Measurements from ENCODE around the gene MAP2K6. TPM values are rescaled to one million over a fixed set of nuclear protein-coding genes. Genes with fewer than 3 reads are reported as not detected.

MAP2K6 gene
- polyA plus RNA-seq, 1 of the 3 experiments (the other 2 are of a cell fraction): 6.7 TPM

DNA sequence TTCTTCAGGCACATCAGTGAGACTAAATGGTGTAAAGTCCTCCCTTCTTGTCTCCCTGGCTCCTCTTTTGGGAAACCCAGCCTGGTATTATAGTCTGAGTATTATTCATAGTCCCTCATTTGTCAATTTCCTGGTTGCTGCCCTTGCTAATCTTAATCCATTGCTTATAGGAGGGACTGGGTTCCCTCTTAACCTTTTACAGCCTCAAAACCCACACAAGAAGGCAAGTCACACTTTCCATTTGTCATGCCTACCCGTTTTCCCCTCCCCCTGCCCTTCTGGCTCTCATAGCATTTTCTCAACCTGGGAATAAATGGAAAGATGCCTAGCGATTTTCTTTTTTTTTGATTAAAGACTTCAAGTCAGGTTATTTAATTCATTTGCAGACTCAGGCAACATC lies 124.8 kb downstream of the MAP2K6 start:
- H3K4me2 ChIP-seq: peak overlapping the region; percentile 55
- POLR2A ChIA-PET: no interaction called here

DNA sequence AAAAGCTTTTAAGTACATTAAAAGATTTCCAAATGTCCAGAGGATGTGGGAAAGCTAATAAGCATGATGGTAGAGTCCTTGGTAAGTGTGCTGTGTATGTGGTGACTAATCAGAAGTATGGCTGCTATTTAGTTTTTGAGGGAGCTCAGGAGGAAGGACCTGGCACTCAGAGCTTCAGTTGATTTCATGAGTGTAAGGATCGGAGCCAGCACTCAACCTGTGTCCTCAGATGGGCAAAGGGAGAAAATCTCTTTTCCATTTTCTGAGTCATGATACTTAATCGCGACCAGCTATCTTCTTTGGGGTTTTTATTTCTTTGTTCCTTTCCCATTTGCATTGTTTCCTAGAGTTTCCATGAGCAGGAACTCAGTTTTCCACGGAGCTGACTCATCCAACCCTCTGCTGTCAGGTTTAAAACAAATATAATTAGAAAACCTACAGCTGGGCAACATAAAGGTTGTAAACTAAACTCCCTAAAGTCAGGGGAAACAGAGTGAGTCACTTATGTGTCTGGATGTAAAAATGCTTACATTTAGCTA lies 125.4 kb downstream of the MAP2K6 start:
- Histone ChIP-seq H3K27me3 (ENCODE audit: insufficient read depth) (no peaks in the 10 kb centered on the region), H3K9me2 (no peaks in the 10 kb centered on the region), H3F3A (replicated peaks; ENCODE audit: insufficient read depth) (peaks cover 28% of the 10 kb centered on the region), H3K4me1 (ENCODE audit: control insufficient read depth in 1 of 2, insufficient read depth in 2 of 2, low read depth in 1 of 2, low read length in 1 of 2) (peaks cover 0 to 7% of the 10 kb centered on the region in 2 experiments; a peak in 1 of 4 replicates), H3K79me2 (ENCODE audit: insufficient read depth) (no peaks in the 10 kb centered on the region), H3K4me3 (ENCODE audit: low read depth in 2 of 2, low read length in 1 of 2) (peak overlapping the region; percentile 0 to 9; a peak in 3 of 4 replicates), H3K9ac (peak overlapping the region; percentile 39; the same call in 1 of the 2 replicates), H3K36me3 (replicated peaks in 1 of 2; ENCODE audit: control insufficient read depth in 1 of 2, insufficient read depth in 2 of 2, low read length in 1 of 2) (peaks cover 9 to 21% of the 10 kb centered on the region in 2 experiments), H3K27ac (ENCODE audit: low read depth in 2 of 2, low read length in 1 of 2) (peak overlapping the region; percentile 18 to 86), H3K9me3 (no peaks in the 10 kb centered on the region), H3K4me2 (peak overlapping the region; percentile 55), H2AFZ (ENCODE audit: low read depth) (peak overlapping the region; percentile 50; the same call in 1 of the 2 replicates), H4K20me1 (ENCODE audit: insufficient read depth) (no peaks in the 10 kb centered on the region)
- DNase-seq: no peak
- ChIA-PET CTCF (interaction anchor here (1.3 to 2.5 kb wide), 5 partner anchors 15 to 67 kb away, joined by 3 to 20 read pairs (median 8); no protein-coding TSS in a partner anchor), POLR2A (no interaction called here)
- WGBS (ENCODE audit: low lambda C conversion rate): 7% methylated on average over 4 of the region's 4 CpGs
- no peak for TF ChIP-seq MXI1 (IDR thresholded peaks at IDR 0.05; ENCODE audit: low read depth, low read length)
- TF ChIP-seq, protein P1, sequence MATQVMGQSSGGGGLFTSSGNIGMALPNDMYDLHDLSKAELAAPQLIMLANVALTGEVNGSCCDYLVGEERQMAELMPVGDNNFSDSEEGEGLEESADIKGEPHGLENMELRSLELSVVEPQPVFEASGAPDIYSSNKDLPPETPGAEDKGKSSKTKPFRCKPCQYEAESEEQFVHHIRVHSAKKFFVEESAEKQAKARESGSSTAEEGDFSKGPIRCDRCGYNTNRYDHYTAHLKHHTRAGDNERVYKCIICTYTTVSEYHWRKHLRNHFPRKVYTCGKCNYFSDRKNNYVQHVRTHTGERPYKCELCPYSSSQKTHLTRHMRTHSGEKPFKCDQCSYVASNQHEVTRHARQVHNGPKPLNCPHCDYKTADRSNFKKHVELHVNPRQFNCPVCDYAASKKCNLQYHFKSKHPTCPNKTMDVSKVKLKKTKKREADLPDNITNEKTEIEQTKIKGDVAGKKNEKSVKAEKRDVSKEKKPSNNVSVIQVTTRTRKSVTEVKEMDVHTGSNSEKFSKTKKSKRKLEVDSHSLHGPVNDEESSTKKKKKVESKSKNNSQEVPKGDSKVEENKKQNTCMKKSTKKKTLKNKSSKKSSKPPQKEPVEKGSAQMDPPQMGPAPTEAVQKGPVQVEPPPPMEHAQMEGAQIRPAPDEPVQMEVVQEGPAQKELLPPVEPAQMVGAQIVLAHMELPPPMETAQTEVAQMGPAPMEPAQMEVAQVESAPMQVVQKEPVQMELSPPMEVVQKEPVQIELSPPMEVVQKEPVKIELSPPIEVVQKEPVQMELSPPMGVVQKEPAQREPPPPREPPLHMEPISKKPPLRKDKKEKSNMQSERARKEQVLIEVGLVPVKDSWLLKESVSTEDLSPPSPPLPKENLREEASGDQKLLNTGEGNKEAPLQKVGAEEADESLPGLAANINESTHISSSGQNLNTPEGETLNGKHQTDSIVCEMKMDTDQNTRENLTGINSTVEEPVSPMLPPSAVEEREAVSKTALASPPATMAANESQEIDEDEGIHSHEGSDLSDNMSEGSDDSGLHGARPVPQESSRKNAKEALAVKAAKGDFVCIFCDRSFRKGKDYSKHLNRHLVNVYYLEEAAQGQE (IDR thresholded peaks at IDR 0.05; ENCODE audit: low read depth, low read length): peak; percentile 56; the same call in 1 of the 2 replicates
- peak; percentile 72 for TF ChIP-seq MEF2A (IDR thresholded peaks at IDR 0.05; ENCODE audit: borderline replicate concordance, low read depth)
- no peak; the same call in 1 of the 2 replicates for TF ChIP-seq GABPA (IDR thresholded peaks at IDR 0.05; ENCODE audit: low read depth)
- TF ChIP-seq, protein P2, sequence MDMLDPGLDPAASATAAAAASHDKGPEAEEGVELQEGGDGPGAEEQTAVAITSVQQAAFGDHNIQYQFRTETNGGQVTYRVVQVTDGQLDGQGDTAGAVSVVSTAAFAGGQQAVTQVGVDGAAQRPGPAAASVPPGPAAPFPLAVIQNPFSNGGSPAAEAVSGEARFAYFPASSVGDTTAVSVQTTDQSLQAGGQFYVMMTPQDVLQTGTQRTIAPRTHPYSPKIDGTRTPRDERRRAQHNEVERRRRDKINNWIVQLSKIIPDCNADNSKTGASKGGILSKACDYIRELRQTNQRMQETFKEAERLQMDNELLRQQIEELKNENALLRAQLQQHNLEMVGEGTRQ (IDR thresholded peaks at IDR 0.05; ENCODE audit: borderline replicate concordance, low read depth, low read length): no peak
- peak; percentile 76; the same call in 1 of the 2 replicates for TF ChIP-seq YY1 (IDR thresholded peaks at IDR 0.05; ENCODE audit: low read depth)
- no peak for TF ChIP-seq RFX5 (IDR thresholded peaks at IDR 0.05; ENCODE audit: low read length)
- TF ChIP-seq CHD2 (IDR thresholded peaks at IDR 0.05; ENCODE audit: low read length, partially characterized antibody): no peak

More for the DNA sequence above, 124.8 kb downstream of the MAP2K6 start:
- H3K79me2 ChIP-seq (ENCODE audit: insufficient read depth): no peaks in the 10 kb centered on the region
- H3K9me3 ChIP-seq: no peaks in the 10 kb centered on the region
- no peaks in the 10 kb centered on the region for H4K20me1 ChIP-seq (ENCODE audit: insufficient read depth)
- H2AFZ ChIP-seq (ENCODE audit: low read depth): peak overlapping the region; percentile 50; the same call in 1 of the 2 replicates
- H3K36me3 ChIP-seq (replicated peaks in 1 of 2; ENCODE audit: control insufficient read depth in 1 of 2, insufficient read depth in 2 of 2, low read length in 1 of 2): peaks cover 9 to 25% of the 10 kb centered on the region in 2 experiments
- 26% methylated on average over 2 of the region's 2 CpGs for WGBS (ENCODE audit: low lambda C conversion rate)
- H3K4me3 ChIP-seq (ENCODE audit: low read depth in 2 of 2, low read length in 1 of 2): peak overlapping the region; percentile 0 to 9; a peak in 2 of 4 replicates
- peak overlapping the region; percentile 39; the same call in 1 of the 2 replicates for H3K9ac ChIP-seq
- H3K27me3 ChIP-seq (ENCODE audit: insufficient read depth): no peaks in the 10 kb centered on the region
- TF ChIP-seq, protein P3, sequence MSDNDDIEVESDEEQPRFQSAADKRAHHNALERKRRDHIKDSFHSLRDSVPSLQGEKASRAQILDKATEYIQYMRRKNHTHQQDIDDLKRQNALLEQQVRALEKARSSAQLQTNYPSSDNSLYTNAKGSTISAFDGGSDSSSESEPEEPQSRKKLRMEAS (IDR thresholded peaks at IDR 0.05; ENCODE audit: low read depth): no peak
- TF ChIP-seq, protein P2 (IDR thresholded peaks at IDR 0.05; ENCODE audit: borderline replicate concordance, low read depth, low read length): no peak
- TF ChIP-seq SIN3A (IDR thresholded peaks at IDR 0.05; ENCODE audit: borderline replicate concordance, low read depth, low read length): no peak
- TF ChIP-seq EZH2phosphoT487 (IDR thresholded peaks at IDR 0.05; ENCODE audit: borderline replicate concordance, low read depth): no peak
- no peak for TF ChIP-seq FOXJ3 (CRISPR knock-in tag; IDR thresholded peaks at IDR 0.05)
- TF ChIP-seq, protein P4, sequence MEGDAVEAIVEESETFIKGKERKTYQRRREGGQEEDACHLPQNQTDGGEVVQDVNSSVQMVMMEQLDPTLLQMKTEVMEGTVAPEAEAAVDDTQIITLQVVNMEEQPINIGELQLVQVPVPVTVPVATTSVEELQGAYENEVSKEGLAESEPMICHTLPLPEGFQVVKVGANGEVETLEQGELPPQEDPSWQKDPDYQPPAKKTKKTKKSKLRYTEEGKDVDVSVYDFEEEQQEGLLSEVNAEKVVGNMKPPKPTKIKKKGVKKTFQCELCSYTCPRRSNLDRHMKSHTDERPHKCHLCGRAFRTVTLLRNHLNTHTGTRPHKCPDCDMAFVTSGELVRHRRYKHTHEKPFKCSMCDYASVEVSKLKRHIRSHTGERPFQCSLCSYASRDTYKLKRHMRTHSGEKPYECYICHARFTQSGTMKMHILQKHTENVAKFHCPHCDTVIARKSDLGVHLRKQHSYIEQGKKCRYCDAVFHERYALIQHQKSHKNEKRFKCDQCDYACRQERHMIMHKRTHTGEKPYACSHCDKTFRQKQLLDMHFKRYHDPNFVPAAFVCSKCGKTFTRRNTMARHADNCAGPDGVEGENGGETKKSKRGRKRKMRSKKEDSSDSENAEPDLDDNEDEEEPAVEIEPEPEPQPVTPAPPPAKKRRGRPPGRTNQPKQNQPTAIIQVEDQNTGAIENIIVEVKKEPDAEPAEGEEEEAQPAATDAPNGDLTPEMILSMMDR (IDR thresholded peaks at IDR 0.05): no peak
- no peak for TF ChIP-seq GABPA (IDR thresholded peaks at IDR 0.05; ENCODE audit: low read depth)
- no peak for TF ChIP-seq RFX5 (IDR thresholded peaks at IDR 0.05; ENCODE audit: low read length)
- TF ChIP-seq NRF1 (IDR thresholded peaks at IDR 0.05; ENCODE audit: low read depth, low read length): no peak
- no peak for TF ChIP-seq TAF1 (IDR thresholded peaks at IDR 0.05; ENCODE audit: borderline replicate concordance, low read depth, low read length)
- TF ChIP-seq, protein P5, sequence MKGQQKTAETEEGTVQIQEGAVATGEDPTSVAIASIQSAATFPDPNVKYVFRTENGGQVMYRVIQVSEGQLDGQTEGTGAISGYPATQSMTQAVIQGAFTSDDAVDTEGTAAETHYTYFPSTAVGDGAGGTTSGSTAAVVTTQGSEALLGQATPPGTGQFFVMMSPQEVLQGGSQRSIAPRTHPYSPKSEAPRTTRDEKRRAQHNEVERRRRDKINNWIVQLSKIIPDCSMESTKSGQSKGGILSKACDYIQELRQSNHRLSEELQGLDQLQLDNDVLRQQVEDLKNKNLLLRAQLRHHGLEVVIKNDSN (IDR thresholded peaks at IDR 0.05; ENCODE audit: borderline replicate concordance, low read depth): no peak
- CTCF ChIA-PET: interaction anchor here (0.7 to 2.5 kb wide), 5 partner anchors 14 to 67 kb away, joined by 3 to 20 read pairs (median 8); no protein-coding TSS in a partner anchor
- DNase-seq: no peak
- peaks cover 0 to 7% of the 10 kb centered on the region in 2 experiments; a peak in 1 of 4 replicates for H3K4me1 ChIP-seq (ENCODE audit: control insufficient read depth in 1 of 2, insufficient read depth in 2 of 2, low read depth in 1 of 2, low read length in 1 of 2)
- H3F3A ChIP-seq (replicated peaks; ENCODE audit: insufficient read depth): peaks cover 28% of the 10 kb centered on the region
- H3K9me2 ChIP-seq: no peaks in the 10 kb centered on the region
- peak overlapping the region; percentile 18 to 86 for H3K27ac ChIP-seq (ENCODE audit: low read depth in 2 of 2, low read length in 1 of 2)
